Sigmoid colon (tissue), 7 donors: ENCODE results near the gene KRTAP20-3. TPM values are rescaled to one million over a fixed set of nuclear protein-coding genes. Genes with fewer than 3 reads are reported as not detected.

ENCODE experiments used
- DNase-seq: peaks from one replicate; pipeline ENCODE4 v3.0.0-alpha.2; 2019
- H3K27ac ChIP-seq, 4 donors: fragments of 200-600 bp; sonication (generic); one replicate each; pipeline ENCODE4 v1.5.1; 2016 to 2019; ENCODE audit warnings: mild to moderate bottlenecking in 1 of 4
- H3K27me3 ChIP-seq, 3 donors: fragments of 200-600 bp; sonication (generic); one replicate each; pipeline ENCODE4 v1.5.1; 2019; ENCODE audit warnings: mild to moderate bottlenecking in 1 of 3
- H3K36me3 ChIP-seq, 4 donors: fragments of 200-600 bp; sonication (generic); one replicate each; pipeline ENCODE4 v1.5.1; 2016 to 2019
- H3K4me1 ChIP-seq, 4 donors: fragments of 200-600 bp; sonication (generic); one replicate each; pipeline ENCODE4 v1.5.1; 2017 to 2019
- H3K4me3 ChIP-seq, 4 donors: fragments of 200-600 bp; sonication (generic); one replicate each; pipeline ENCODE4 v1.5.1; 2017 to 2019; ENCODE audit warnings: mild to moderate bottlenecking in 2 of 4, moderate library complexity in 1 of 4
- H3K9me3 ChIP-seq, 4 donors: fragments of 200-600 bp in 3 of 4; sonication (generic) in 3 of 4; one replicate each; pipeline versions ENCODE4 v1.5.1 to v1.6.1; 2013 to 2019
- EP300 ChIP-seq, 4 donors: sonication (generic); formaldehyde crosslinking; IDR thresholded peaks; one replicate each; pipeline ENCODE4 v1.6.1; 2017; ENCODE audit warnings: antibody characterized with exemption in 4 of 4
- POLR2A ChIP-seq, 2 donors: fragments of 450-650 bp; IDR thresholded peaks; one replicate each; pipeline ENCODE4 v1.6.1; 2016; ENCODE audit warnings: antibody characterized with exemption in 2 of 2, mild to moderate bottlenecking in 2 of 2, moderate library complexity in 2 of 2
- POLR2AphosphoS5 ChIP-seq, 4 donors: sonication (generic); formaldehyde crosslinking; IDR thresholded peaks; one replicate each; pipeline ENCODE4 v1.6.1; 2017; ENCODE audit warnings: antibody characterized with exemption in 4 of 4
- WGBS, 2 donors: extraction: QIAGEN DNeasy Blood & Tissue Kit; methylation state at CpG; one replicate each; pipeline ENCODE4 v1.1.7; 2013; 5-methylcytosine and 5-hydroxymethylcytosine counted together
- intact Hi-C: fragments of 100-400 bp; cut with DNase I; formaldehyde crosslinking; loops from one replicate; pipeline ENCODE4 v1.15.1; 2023
- polyA plus RNA-seq, 3 donors: library from polyadenylated mRNA; stranded (reverse); fragments of 200-250 nt; gene quantifications; one replicate each; pipeline ENCODE4 v1.2.3, GENCODE V29; 2013
- total RNA-seq, 4 donors: library from RNA; depleted of rRNA; stranded (reverse); fragments of >200 nt; gene quantifications; one replicate each; pipeline ENCODE4 v1.1.0, GENCODE V29; 2016
- TF ChIP-seq, protein P1 (sequence below), 4 experiments: fragments of 450-650 bp in 3 of 4; fragments of 200-600 bp in 1 of 4; IDR thresholded peaks; one replicate each; pipeline ENCODE4 v1.5.1; 2016 to 2019; ENCODE audit warnings: antibody characterized with exemption in 4 of 4, mild to moderate bottlenecking in 3 of 4, moderate library complexity in 2 of 4
- donor health status: healthy with polysubstance abuse.
- donor health status: Bipolar disorder and iron deficiency.
- donor health status: healthy.

KRTAP20-3 gene
- not detected for total RNA-seq
- not detected for polyA plus RNA-seq

DNA sequence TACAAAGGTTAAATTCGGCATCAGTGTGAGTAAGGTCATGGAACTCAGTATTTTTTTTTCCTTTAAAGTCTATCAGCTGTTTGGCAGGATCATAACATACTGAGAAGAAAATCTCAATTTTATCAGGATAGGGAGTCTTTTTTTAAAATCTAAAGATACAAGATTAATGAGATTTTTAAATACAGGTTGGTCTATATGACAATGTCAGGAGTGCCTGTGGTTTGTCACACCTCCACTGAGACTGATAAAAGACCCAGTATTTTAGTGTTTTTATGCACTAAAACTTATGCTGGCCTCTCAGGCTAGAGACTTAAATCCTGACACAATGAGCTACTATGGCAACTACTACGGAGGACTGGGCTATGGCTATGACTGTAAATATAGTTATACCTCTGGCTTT lies at the start of gene KRTAP20-3:
Gene KRTAP20-3 (plus strand): TSS at position 301 of the 400 bp plus-strand sequence.
- DNase-seq: no peak
- H3K27me3 ChIP-seq: no peaks in the 10 kb centered on the region
- H3K27ac ChIP-seq: no peak within 1 kb of the TSS
- H3K4me1 ChIP-seq: no peaks in the 10 kb centered on the region
- WGBS, 2 donors: 89 to 93% methylated on average over 2 of the region's 2 CpGs
- TF ChIP-seq EP300 (IDR thresholded peaks at IDR 0.05) (no peak), POLR2AphosphoS5 (IDR thresholded peaks at IDR 0.05) (no peak), POLR2A (IDR thresholded peaks at IDR 0.05) (no peak)
- TF ChIP-seq, protein P1, sequence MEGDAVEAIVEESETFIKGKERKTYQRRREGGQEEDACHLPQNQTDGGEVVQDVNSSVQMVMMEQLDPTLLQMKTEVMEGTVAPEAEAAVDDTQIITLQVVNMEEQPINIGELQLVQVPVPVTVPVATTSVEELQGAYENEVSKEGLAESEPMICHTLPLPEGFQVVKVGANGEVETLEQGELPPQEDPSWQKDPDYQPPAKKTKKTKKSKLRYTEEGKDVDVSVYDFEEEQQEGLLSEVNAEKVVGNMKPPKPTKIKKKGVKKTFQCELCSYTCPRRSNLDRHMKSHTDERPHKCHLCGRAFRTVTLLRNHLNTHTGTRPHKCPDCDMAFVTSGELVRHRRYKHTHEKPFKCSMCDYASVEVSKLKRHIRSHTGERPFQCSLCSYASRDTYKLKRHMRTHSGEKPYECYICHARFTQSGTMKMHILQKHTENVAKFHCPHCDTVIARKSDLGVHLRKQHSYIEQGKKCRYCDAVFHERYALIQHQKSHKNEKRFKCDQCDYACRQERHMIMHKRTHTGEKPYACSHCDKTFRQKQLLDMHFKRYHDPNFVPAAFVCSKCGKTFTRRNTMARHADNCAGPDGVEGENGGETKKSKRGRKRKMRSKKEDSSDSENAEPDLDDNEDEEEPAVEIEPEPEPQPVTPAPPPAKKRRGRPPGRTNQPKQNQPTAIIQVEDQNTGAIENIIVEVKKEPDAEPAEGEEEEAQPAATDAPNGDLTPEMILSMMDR (IDR thresholded peaks at IDR 0.05): no peak
- H3K9me3 ChIP-seq: no peaks in the 10 kb centered on the region
- intact Hi-C loops: no loop called here
- H3K36me3 ChIP-seq: no peaks in the 10 kb centered on the region
- H3K4me3 ChIP-seq: no peak within 1 kb of the TSS

DNA sequence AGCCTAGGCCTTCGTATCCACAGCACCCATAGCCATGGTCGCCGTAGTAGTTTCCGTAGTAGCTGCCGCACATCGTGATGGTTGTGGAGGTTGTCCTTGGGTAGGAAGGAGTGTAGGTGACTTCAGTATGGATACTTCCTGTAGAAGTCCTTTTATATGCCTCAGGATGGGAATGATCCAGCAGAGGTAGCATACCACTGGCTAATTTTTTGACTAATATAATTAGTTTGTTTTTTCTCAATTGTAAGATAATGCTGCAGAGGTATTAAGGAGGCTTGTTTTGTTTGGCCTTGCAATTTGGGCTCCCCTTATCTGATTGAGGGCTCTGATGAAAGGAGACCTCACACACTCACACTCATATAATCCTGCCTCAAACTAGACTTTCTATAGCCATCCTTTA lies 43.9 kb upstream of the KRTAP20-3 start, which contains the start of gene KRTAP6-2:
Gene KRTAP6-2 (minus strand): TSS at position 101 of the 400 bp plus-strand sequence. CDS start 28 bp downstream, at position 73.
- intact Hi-C loops: no loop called here
- Histone ChIP-seq H3K36me3 (no peaks in the 10 kb centered on the region), H3K27me3 (no peaks in the 10 kb centered on the region), H3K4me3 (no peak within 1 kb of the TSS), H3K27ac (no peak within 1 kb of the TSS), H3K9me3 (no peaks in the 10 kb centered on the region), H3K4me1 (no peaks in the 10 kb centered on the region)
- DNase-seq: no peak
- 95 to 97% methylated on average over 6 of the region's 6 CpGs for WGBS, 2 donors
- TF ChIP-seq, protein P1 (IDR thresholded peaks at IDR 0.05): no peak
- TF ChIP-seq POLR2A (IDR thresholded peaks at IDR 0.05) (no peak), EP300 (IDR thresholded peaks at IDR 0.05) (no peak), POLR2AphosphoS5 (IDR thresholded peaks at IDR 0.05) (no peak)

DNA sequence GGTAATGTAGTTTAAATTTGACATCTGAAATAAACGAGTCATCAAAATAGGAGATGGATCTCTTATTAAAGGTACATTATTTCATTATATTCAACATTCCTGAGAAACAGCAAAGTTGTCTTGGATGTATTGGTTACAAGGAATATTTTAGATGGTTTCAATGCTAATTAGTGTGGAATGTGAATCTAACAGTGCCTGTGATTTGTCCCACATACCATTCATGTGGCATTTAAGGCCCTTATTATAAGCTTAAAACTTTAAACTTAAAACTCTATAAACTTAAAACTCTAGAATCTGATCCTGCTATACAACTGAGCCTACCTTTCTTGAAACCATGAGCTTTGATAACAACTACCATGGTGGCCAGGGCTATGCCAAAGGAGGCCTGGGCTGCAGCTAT lies 41.9 kb upstream of the KRTAP20-3 start, which contains the start of gene KRTAP22-1:
Gene KRTAP22-1 (plus strand): TSS at position 301 of the 400 bp plus-strand sequence.
- no peaks in the 10 kb centered on the region for H3K27me3 ChIP-seq
- 42 to 96% methylated on average over 1 of the region's 1 CpG for WGBS, 2 donors
- TF ChIP-seq POLR2A (IDR thresholded peaks at IDR 0.05): no peak
- no peak for TF ChIP-seq POLR2AphosphoS5 (IDR thresholded peaks at IDR 0.05)
- TF ChIP-seq, protein P1 (IDR thresholded peaks at IDR 0.05): no peak
- TF ChIP-seq EP300 (IDR thresholded peaks at IDR 0.05): no peak
- H3K36me3 ChIP-seq: no peaks in the 10 kb centered on the region
- H3K4me3 ChIP-seq: no peak within 1 kb of the TSS
- no peak for DNase-seq
- intact Hi-C loops: no loop called here
- H3K4me1 ChIP-seq: no peaks in the 10 kb centered on the region
- H3K27ac ChIP-seq: no peak within 1 kb of the TSS
- no peaks in the 10 kb centered on the region for H3K9me3 ChIP-seq

DNA sequence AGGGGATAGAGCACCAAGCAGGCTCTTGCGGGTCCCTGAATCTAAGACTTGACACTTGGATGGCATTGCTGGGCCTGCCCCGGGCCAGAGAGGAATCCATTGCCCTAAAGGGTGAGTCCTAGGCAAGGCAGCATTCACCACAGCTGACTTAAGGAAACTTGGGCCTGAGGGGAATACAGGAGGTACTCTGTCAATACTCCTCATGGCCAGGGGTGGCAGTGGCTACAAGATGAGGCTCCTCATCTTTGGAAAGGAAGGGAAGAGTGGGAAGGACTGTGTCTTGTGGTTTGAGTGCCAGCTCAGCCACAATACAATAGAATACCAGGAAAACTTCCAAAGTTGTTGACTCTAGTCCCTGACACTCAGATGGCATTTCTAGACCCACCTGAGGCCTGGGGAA lies 36.7 kb upstream of the KRTAP20-3 start:
- Histone ChIP-seq H3K9me3 (no peaks in the 10 kb centered on the region), H3K27me3 (no peaks in the 10 kb centered on the region), H3K4me3 (no peak overlapping the region), H3K4me1 (no peaks in the 10 kb centered on the region), H3K27ac (no peak overlapping the region), H3K36me3 (no peaks in the 10 kb centered on the region)
- no peak for DNase-seq
- intact Hi-C loops: no loop called here
- TF ChIP-seq POLR2AphosphoS5 (IDR thresholded peaks at IDR 0.05): no peak
- no peak for TF ChIP-seq EP300 (IDR thresholded peaks at IDR 0.05)
- TF ChIP-seq, protein P1 (IDR thresholded peaks at IDR 0.05): no peak
- TF ChIP-seq POLR2A (IDR thresholded peaks at IDR 0.05): no peak
- 87 to 88% methylated on average over 2 of the region's 2 CpGs for WGBS, 2 donors

DNA sequence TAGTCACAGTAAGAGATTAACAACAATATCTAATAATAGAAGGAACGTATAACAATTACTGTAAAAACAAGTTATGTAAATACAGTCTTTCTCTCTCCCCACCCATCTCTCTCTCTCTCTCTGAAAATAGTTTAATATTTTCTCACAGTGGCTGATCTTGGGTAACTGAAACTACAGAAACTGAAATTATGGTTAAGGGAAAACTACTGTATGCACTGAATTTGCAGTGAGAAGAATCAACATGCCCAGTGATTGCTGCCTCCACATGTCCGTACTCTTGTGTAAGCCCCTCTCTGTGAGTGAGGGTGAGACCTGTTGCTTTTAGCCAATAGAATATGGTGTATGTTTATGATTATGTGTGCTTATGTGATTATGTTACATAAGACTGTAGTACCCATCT lies 30.5 kb upstream of the KRTAP20-3 start:
- Histone ChIP-seq H3K27ac (no peak overlapping the region), H3K4me1 (no peaks in the 10 kb centered on the region), H3K9me3 (no peaks in the 10 kb centered on the region), H3K4me3 (no peak overlapping the region), H3K27me3 (no peaks in the 10 kb centered on the region), H3K36me3 (no peaks in the 10 kb centered on the region)
- WGBS, 2 donors: 87 to 90% methylated on average over 2 of the region's 2 CpGs
- DNase-seq: no peak
- intact Hi-C loops: no loop called here
- TF ChIP-seq POLR2A (IDR thresholded peaks at IDR 0.05): no peak
- TF ChIP-seq, protein P1 (IDR thresholded peaks at IDR 0.05): no peak
- TF ChIP-seq POLR2AphosphoS5 (IDR thresholded peaks at IDR 0.05): no peak
- TF ChIP-seq EP300 (IDR thresholded peaks at IDR 0.05): no peak
